GM19468 (cell line): ENCODE data around the gene ALB.
"Not testable (repeated sequence)": the region's sequence is repeated elsewhere in the genome, so short reads cannot be mapped to it uniquely, and the experiment has no call there.

Source experiments
- ATAC-seq: cut with Tn5 transposase; IDR thresholded peaks from one replicate; pipeline ENCODE4 v1.9.1; 2021; ENCODE audit warnings: mild to moderate bottlenecking, moderate library complexity, moderate number of reproducible peaks; ENCODE audit not compliant: unreplicated experiment; ENCODE audit errors: extremely low read depth

The ALB gene

DNA sequence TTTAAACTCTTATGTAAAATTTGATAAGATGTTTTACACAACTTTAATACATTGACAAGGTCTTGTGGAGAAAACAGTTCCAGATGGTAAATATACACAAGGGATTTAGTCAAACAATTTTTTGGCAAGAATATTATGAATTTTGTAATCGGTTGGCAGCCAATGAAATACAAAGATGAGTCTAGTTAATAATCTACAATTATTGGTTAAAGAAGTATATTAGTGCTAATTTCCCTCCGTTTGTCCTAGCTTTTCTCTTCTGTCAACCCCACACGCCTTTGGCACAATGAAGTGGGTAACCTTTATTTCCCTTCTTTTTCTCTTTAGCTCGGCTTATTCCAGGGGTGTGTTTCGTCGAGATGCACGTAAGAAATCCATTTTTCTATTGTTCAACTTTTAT, at the start of gene ALB:
TSS of gene ALB (plus strand) at position 246 of the 400 bp plus-strand sequence. CDS start at position 287, 41 bp downstream.
- no peak for ATAC-seq

DNA sequence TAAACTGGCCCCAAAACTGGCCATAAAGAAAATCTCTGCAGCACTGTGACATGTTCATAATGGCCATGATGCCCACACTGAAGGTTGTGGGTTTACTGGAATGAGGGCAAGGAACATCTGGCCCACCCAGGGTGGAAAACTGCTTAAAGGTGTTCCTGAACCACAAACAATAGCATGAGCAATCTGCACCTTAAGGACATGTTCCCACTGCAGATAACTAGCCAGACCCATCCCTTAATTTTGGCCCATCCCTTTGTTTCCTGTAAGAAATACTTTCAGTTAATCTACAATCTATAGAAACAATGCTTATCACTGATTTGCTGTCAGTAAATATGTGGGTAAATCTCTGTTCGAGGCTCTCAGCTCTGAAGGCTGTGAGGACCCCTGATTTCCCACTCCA, 46.9 kb upstream of the ALB start:
- ATAC-seq = not testable (repeated sequence)

DNA sequence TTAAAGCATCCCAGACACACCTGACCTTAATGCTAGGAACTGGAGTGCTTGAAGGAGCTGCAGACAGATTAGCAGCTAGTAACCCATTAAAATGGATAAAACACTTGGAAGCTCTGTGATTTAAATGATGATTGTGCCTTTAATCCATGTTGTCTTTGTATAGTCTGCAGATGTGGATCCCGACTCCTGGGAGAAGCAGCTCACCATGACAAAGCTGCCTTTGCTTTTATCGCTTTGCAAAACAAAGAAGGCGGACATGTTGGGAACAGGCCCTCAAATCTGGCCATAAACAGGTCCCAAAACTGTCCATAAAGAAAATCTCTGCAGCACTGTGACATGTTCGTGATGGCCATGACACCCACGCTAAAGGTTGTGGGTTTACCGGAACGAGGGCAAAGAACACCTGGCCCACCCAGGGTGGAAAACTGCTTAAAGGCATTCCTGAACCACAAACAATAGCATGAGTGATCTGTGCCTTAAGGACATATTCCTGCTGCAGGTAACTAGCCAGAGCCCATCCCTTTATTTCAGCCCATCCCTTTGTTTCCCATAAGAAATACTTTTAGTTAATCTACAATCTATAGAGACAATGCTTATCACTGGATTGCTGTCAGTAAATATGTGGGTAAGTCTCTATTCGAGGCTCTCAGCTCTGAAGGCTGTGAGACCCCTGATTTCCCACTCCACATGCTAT, 34.4 kb upstream of the ALB start:
- ATAC-seq = not testable (repeated sequence)

DNA sequence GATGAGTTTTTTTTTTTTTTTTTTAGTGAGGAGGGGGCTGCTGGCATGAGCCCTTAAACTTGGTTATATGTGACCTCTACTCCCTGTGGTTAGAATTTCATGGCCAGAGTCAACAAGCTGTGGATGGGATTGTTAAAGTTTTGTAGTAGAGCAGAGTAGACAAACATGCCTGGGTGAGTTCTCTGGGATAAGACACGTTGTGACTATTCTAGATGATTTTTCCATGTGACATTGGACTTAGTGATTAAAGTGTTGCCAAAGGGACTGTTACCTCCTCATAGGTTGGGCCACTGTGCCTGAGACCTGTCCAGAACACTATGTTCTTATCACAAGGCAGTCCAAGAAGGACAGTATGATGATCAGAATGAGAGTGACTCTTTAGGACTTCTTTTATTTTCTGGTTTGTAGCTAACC, 28.8 kb upstream of the ALB start:
- no peak for ATAC-seq

DNA sequence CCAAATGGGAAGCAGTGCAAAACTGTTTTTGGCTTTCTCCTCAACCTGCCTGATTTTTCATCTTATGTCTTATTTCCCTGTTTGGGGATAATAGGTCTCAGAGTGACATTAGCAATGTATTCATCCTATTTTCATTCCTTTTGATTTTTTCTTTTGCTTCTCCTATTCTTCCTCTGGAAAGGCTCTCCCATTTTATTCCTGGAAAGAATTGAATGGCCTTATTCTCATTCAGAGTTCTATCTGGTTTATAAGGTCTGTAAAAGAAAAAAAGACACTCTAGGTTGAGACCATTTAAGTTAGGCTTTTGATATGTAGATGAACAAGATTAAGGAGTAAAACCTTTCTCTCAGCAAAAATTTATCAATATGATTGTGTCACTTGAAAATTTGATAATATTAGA, 27.8 kb upstream of the ALB start:
- no peak for ATAC-seq

DNA sequence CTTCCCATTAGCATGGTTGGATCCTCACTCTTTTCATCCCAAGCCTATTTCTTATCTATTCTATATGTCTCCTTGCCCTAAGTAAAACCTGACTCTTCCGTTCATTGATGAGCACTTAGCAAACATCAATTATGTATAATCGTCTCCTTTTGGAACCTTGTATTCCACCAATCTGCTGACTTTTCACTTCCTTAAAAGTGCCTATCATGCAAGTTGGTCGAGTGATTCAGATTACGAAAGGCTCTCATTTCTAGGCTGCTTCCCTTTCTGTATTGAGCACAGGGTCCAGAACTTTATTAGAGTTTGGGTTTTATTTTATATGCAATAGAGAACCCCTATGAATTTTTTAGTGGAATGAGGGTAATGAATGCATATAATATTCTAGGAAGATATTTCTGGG, 27.1 kb upstream of the ALB start:
- no peak for ATAC-seq

DNA sequence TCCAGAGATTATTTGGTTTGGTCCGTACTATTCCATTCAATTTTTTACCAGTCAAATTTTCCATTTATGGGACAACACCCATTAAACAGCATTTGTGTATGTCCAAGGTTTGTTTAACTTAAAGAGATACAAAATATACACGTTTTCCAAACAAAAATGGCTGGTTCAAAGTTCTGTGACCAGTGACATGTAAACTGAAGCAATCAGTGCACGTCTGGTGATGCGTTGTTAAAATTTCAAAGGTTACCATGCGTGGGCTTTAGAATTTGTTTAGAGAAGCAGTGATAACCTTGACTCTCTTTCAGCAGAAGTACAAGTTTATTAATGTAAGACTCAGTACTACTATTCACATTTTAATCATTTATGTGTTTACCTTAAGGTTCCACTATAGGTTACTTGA, 25.2 kb upstream of the ALB start:
- ATAC-seq = no peak

DNA sequence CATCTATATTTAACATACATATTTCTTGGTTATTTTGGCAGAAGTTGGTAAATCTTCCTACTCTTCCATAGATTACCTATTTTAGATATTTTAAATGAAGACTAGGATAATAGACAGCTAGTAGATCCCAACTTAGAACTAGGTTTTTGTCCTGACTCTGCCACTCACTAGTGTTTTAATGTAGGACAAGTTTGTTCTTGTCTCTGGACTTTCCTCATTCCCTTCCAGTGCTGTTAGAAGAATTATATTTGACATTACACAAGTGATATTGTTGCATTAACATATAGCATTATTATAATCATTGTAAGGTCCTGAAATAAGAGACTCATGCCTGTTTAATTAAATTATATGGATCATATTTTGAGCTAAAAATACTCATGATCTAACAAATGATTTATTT, 24.1 kb upstream of the ALB start:
- no peak for ATAC-seq

DNA sequence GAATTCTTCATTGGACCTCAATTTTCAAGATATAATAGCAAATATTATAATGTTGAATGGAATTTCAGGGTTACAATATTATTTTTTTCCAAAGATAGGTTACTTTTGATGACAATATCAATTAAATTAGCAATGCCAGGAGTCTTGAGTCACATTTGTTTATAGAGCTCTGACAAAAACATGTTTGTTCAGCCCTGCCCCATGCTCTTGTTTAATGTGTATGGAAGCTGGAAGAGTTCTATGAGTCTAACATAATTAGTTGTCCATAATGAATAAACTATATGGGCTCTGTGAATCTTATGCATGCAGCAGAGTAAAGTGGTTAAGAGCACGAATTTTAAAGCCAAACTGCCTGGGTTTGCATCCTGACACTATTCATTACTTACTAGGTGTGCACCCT, 22.9 kb upstream of the ALB start:
- no peak for ATAC-seq

DNA sequence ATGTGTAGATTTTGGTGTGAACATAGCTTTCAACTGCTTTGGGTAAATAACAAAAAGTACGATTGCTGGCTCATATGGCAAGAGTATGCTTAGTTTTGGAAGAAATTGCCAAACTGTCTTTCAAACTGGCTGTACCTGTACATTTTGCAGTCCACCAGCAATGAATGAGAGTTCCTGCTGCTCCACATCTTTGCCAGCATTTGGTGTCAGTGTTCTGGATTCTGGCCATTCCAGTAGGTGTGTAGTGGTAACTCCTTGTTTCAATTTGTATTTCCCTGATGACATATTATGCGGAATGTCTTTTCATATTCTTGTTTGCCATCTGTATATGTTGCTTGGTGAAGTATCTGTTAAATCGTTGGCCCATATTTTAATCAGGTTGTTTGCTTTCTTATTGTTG, 20.6 kb upstream of the ALB start:
- ATAC-seq = no peak

DNA sequence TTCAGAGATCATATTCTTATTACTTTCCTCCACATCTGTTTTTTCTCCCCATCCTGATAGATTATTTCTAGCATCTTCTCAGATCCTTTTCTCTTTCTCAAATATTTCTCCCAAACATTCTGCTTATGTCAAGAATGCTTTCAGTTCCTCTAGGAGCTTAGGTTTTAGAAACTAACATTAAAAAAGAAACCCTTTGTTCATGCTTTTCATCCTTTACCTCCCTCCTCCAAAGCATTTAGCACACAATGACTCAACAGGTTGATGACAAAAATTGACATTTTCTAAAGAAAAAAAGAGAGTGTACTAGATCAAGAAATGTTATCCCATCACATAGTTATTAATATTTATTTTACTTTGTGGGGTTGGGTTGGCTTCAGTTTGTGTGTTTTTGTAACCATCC, 16.5 kb upstream of the ALB start:
- no peak for ATAC-seq

DNA sequence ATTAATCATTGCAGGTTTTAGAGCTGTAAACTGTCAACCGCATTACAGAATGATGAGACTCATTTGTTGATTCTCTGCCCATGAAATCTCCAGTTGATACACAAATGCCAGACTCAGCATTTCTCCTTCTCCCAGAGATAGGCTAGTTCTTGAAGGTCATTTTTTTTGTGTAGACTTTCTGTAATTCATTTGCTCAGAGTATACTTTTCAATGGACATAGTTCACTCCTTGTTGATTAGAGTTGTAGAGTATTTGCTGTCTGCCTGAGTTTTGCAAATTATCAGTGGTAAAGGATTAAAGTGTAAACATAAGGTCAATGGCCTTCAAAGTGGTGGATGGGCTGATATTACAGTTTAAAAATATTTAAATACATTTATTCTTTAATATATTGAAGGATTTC, 15.2 kb upstream of the ALB start:
- no peak for ATAC-seq

DNA sequence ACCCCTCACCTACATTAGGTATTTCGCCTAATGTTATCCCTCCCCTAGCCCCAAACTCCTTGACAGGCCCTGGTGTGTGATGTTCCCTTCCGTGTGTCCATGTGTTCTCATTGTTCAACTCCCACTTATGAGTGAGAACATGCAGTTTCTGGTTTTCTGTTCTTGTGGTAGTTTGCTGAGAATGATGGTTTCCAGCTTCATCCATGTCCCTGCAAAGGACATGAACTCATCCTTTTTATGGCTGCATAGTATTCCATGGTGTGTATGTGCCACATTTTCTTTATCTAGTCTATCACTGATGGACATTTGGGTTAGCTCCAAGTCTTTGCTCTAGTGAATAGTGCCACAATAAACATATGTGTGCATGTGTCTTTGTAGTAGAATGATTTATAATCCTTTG, 14.4 kb upstream of the ALB start:
- ATAC-seq = not testable (repeated sequence)

DNA sequence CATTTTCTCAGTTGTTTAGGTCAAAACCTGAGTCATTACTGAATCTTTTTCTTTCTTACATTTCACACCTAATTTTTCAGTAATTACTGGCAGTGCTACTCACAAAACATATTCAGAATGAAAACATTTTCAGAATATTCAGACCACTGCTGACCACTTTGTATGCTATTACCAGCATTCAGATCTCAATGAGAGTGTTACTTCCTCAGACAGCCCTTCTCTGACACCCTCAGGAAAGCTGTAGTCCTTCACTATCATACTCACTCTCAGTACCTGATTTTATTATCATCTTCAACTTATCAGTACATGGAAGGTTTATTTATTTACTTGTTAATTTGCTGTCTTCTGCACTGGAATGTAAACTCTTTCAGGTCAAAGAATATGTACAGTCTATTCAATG, 12.3 kb upstream of the ALB start:
- no peak for ATAC-seq

DNA sequence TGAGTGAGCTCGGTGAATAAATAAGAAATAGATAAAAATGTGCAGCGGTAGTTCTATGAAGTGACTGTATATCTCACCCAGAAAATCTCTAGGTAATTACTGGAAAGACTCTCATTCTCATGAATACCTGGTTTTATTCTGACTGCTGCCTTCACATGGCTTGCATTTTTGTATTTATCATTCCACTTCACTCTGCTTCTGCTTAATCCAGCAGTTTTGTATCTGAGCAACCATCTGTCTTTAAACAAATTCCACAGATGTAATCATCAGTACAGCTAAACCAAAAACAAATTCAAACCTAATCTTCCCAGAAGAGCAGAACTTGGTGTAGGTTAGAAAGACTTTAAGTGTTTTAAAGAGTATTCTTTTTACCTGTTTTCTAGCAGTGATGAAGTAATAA, 11.2 kb upstream of the ALB start:
- no peak for ATAC-seq

DNA sequence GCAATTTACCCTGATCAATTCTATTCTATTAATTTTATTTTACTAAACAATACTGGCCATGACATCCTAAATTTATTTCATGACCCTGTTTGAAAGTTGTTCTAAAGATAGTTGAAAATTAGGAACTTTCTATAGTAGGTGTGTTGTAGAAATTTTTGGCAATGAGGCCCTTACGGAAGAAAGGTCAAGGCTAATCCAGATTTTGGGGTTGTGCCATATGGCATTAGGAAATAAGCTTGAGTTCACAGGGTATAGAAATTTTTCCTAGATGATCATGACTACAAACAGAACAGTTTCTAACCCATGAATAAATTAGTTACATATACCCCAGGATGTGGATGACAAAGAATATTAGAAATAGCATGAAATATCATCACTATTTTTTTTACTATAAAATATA, 7.8 kb upstream of the ALB start:
- no peak for ATAC-seq

DNA sequence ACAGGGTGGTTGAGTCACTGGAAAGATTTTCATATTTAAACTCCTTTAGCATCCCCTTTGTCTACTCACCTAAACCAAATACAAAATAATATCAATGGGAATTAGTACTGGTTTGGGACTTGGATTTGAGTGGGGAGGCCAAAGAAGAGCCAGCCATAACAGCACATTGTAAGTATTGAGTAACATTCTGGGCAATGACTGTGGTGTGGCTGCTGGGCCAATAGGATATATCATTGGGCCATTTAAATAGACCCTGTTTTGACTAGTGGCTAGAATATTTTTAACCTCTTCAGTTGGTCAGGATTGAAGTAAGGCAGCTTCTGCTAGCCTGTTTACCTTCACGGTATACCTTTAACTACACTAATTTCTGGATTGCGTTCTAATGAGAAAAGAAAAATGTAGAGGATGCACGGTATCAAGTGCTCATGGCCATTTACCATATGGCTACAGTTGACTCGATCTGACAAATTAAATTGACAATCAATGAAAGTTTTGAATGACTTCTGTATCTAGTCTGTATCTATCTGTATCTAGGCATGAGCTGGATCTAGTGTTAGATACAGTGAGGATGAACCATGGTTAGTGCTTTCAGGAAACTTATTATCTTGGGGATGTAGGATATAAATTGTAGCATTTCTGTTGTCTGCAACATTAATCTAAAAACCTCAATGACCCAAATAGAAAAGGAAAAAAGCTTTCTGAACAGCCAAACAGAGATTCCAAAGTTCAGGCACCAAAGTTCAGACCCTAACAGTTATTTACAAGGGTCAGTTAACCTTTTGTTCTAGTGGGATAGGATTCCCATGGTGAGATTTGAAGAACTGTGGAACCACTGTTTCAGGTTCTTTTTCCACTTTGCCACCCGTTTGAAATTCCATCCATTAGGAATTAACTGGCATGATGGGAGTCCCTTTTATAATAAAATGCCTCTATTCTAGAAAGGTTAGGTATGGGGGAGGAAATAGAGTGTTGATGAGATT, 6.8 kb upstream of the ALB start:
- no peak for ATAC-seq

DNA sequence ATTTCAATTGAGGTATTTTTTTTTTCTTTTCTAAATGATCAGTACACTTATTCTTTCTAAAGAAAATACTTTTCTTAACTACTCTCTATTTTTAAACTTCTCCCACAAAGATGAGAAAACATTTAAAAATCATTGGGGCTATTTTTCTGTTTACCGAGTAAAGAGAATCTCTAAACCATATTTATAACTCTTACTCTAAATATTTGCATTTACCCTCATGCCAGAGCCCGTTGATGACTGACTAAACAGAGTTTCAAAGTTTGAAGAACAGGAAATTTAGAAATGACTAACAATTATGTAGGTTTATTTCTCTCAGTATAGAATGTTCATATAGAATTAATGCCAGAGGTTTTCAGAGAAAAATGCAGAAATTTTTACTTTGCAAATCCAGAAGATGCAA, 2.7 kb upstream of the ALB start:
- ATAC-seq = no peak

DNA sequence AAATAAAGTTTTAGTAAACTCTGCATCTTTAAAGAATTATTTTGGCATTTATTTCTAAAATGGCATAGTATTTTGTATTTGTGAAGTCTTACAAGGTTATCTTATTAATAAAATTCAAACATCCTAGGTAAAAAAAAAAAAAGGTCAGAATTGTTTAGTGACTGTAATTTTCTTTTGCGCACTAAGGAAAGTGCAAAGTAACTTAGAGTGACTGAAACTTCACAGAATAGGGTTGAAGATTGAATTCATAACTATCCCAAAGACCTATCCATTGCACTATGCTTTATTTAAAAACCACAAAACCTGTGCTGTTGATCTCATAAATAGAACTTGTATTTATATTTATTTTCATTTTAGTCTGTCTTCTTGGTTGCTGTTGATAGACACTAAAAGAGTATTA, 370 bp downstream of the ALB start:
- no peak for ATAC-seq

DNA sequence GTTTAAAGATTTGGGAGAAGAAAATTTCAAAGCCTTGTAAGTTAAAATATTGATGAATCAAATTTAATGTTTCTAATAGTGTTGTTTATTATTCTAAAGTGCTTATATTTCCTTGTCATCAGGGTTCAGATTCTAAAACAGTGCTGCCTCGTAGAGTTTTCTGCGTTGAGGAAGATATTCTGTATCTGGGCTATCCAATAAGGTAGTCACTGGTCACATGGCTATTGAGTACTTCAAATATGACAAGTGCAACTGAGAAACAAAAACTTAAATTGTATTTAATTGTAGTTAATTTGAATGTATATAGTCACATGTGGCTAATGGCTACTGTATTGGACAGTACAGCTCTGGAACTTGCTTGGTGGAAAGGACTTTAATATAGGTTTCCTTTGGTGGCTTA, 1.1 kb downstream of the ALB start:
- no peak for ATAC-seq

DNA sequence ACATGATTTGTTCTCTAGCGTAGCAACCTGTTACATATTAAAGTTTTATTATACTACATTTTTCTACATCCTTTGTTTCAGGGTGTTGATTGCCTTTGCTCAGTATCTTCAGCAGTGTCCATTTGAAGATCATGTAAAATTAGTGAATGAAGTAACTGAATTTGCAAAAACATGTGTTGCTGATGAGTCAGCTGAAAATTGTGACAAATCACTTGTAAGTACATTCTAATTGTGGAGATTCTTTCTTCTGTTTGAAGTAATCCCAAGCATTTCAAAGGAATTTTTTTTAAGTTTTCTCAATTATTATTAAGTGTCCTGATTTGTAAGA, 2.4 kb downstream of the ALB start:
- no peak for ATAC-seq

DNA sequence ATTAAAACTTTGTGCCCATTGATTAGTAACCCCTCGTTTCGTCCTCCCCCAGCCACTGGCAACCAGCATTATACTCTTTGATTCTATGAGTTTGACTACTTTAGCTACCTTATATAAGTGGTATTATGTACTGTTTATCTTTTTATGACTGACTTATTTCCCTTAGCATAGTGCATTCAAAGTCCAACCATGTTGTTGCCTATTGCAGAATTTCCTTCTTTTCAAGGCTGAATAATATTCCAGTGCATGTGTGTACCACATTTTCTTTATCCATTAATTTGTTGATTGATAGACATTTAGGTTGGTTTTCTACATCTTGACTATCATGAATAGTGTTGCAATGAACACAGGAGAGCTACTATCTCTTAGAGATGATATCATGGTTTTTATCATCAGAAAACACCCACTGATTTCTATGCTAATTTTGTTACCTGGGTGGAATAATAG, 3.2 kb downstream of the ALB start:
- no peak for ATAC-seq
